ENCODE data around the gene COA5. TPM values are rescaled to one million over a fixed set of nuclear protein-coding genes. Genes with fewer than 3 reads are reported as not detected.

The COA5 gene
- polyA plus RNA-seq, 1 of the 3 experiments (the other 2 are of a cell fraction) = 40.3 TPM

GRCh38 chr2:98589489-98589888 lies 18.8 kb downstream of the COA5 start:
- no peaks in the 10 kb centered on the region for H3K27me3 ChIP-seq (ENCODE audit: insufficient read depth)
- H3K4me2 ChIP-seq = no peak overlapping the region
- no peak for DNase-seq
- H3K4me3 ChIP-seq (ENCODE audit: low read depth in 2 of 2, low read length in 1 of 2) = no peak overlapping the region
- no peak overlapping the region for H2AFZ ChIP-seq (ENCODE audit: low read depth)
- no peaks in the 10 kb centered on the region for H3F3A ChIP-seq (replicated peaks; ENCODE audit: insufficient read depth)
- H3K9ac ChIP-seq = no peak overlapping the region
- no peaks in the 10 kb centered on the region for H3K79me2 ChIP-seq (ENCODE audit: insufficient read depth)
- POLR2A ChIA-PET = no interaction called here
- H3K4me1 ChIP-seq (ENCODE audit: control insufficient read depth in 1 of 2, insufficient read depth in 2 of 2, low read depth in 1 of 2, low read length in 1 of 2) = no peaks in the 10 kb centered on the region
- WGBS (ENCODE audit: low lambda C conversion rate) = 94% methylated on average over 4 of the region's 4 CpGs
- H4K20me1 ChIP-seq (ENCODE audit: insufficient read depth) = no peaks in the 10 kb centered on the region
- TF ChIP-seq MAX (IDR thresholded peaks at IDR 0.05; ENCODE audit: low read depth) = no peak
- no peak for TF ChIP-seq SIN3A (IDR thresholded peaks at IDR 0.05; ENCODE audit: borderline replicate concordance, low read depth, low read length)
- no peak for TF ChIP-seq FOSL2 (IDR thresholded peaks at IDR 0.05; ENCODE audit: borderline replicate concordance, low read depth)
- no peak for TF ChIP-seq NRF1 (IDR thresholded peaks at IDR 0.05; ENCODE audit: low read depth, low read length)
- no peak for TF ChIP-seq RXRA (IDR thresholded peaks at IDR 0.05; ENCODE audit: borderline replicate concordance, low read depth)
- TF ChIP-seq FOXJ3 (CRISPR knock-in tag; IDR thresholded peaks at IDR 0.05) = no peak
- TF ChIP-seq EP300 (IDR thresholded peaks at IDR 0.05; ENCODE audit: borderline replicate concordance in 1 of 2, low read depth in 1 of 2, low read length in 1 of 2) = no peak
- no peak for TF ChIP-seq TEAD4 (IDR thresholded peaks at IDR 0.05; ENCODE audit: borderline replicate concordance, insufficient read depth)
- no peak for TF ChIP-seq ELF1 (IDR thresholded peaks at IDR 0.05)
- TF ChIP-seq RAD21 (IDR thresholded peaks at IDR 0.05; ENCODE audit: low read length) = no peak
- no peak for TF ChIP-seq YY1 (IDR thresholded peaks at IDR 0.05; ENCODE audit: low read depth)
- TF ChIP-seq GATA2 (CRISPR knock-in tag; IDR thresholded peaks at IDR 0.05) = no peak
- no peak for TF ChIP-seq SMC3 (IDR thresholded peaks at IDR 0.05; ENCODE audit: low read depth, low read length)
- no peak for TF ChIP-seq JUND (IDR thresholded peaks at IDR 0.05)
- no peak for TF ChIP-seq CHD2 (IDR thresholded peaks at IDR 0.05; ENCODE audit: low read length, partially characterized antibody)
- CTCF ChIA-PET = interaction anchor here (1.0 to 1.8 kb wide), 3 partner anchors 9 to 21 kb away, joined by 3 to 5 read pairs (median 4); no protein-coding TSS in a partner anchor
- no peak overlapping the region for H3K27ac ChIP-seq (ENCODE audit: low read depth in 2 of 2, low read length in 1 of 2)
- no peaks in the 10 kb centered on the region for H3K9me2 ChIP-seq
- H3K9me3 ChIP-seq = no peaks in the 10 kb centered on the region
- H3K36me3 ChIP-seq (replicated peaks in 1 of 2; ENCODE audit: control insufficient read depth in 1 of 2, insufficient read depth in 2 of 2, low read length in 1 of 2) = peaks cover 0 to 21% of the 10 kb centered on the region in 2 experiments

- Histone ChIP-seq H3K4me1 (ENCODE audit: control insufficient read depth in 1 of 2, insufficient read depth in 2 of 2, low read depth in 1 of 2, low read length in 1 of 2) (no peaks in the 10 kb centered on the region), H4K20me1 (ENCODE audit: insufficient read depth) (no peaks in the 10 kb centered on the region), H3K4me3 (ENCODE audit: low read depth in 2 of 2, low read length in 1 of 2) (no peak overlapping the region), H3K27ac (ENCODE audit: low read depth in 2 of 2, low read length in 1 of 2) (no peak overlapping the region), H3K4me2 (no peak overlapping the region), H3K79me2 (ENCODE audit: insufficient read depth) (no peaks in the 10 kb centered on the region), H3K36me3 (replicated peaks in 1 of 2; ENCODE audit: control insufficient read depth in 1 of 2, insufficient read depth in 2 of 2, low read length in 1 of 2) (peaks cover 0 to 24% of the 10 kb centered on the region in 2 experiments), H2AFZ (ENCODE audit: low read depth) (no peak overlapping the region), H3K9ac (no peak overlapping the region), H3K9me2 (no peaks in the 10 kb centered on the region), H3F3A (replicated peaks; ENCODE audit: insufficient read depth) (no peaks in the 10 kb centered on the region), H3K9me3 (no peaks in the 10 kb centered on the region), H3K27me3 (ENCODE audit: insufficient read depth) (no peaks in the 10 kb centered on the region)
- 75% methylated on average over 1 of the region's 4 CpGs for WGBS (ENCODE audit: low lambda C conversion rate)
- no peak for DNase-seq
- TF ChIP-seq RCOR1 (IDR thresholded peaks at IDR 0.05; ENCODE audit: low read length) = no peak
- no peak for TF ChIP-seq CHD2 (IDR thresholded peaks at IDR 0.05; ENCODE audit: low read length, partially characterized antibody)
- TF ChIP-seq TEAD4 (IDR thresholded peaks at IDR 0.05; ENCODE audit: borderline replicate concordance, insufficient read depth) = no peak
- TF ChIP-seq JUND (IDR thresholded peaks at IDR 0.05) = no peak
- no peak for TF ChIP-seq POLR2AphosphoS5 (IDR thresholded peaks at IDR 0.05; ENCODE audit: low read depth, low read length)
- no peak for TF ChIP-seq SMC3 (IDR thresholded peaks at IDR 0.05; ENCODE audit: low read depth, low read length)
- TF ChIP-seq MAX (IDR thresholded peaks at IDR 0.05; ENCODE audit: low read depth) = no peak
- no peak for TF ChIP-seq USF1 (IDR thresholded peaks at IDR 0.05; ENCODE audit: borderline replicate concordance, low read depth)
- TF ChIP-seq IRF3 (IDR thresholded peaks at IDR 0.05; ENCODE audit: low read depth, low read length) = no peak
- no peak for TF ChIP-seq FOXJ3 (CRISPR knock-in tag; IDR thresholded peaks at IDR 0.05)
- no peak for TF ChIP-seq ZBTB33 (IDR thresholded peaks at IDR 0.05; ENCODE audit: borderline replicate concordance, low read depth)
- TF ChIP-seq NRF1 (IDR thresholded peaks at IDR 0.05; ENCODE audit: low read depth, low read length) = no peak
- TF ChIP-seq MEF2A (IDR thresholded peaks at IDR 0.05; ENCODE audit: borderline replicate concordance, low read depth) = no peak
- TF ChIP-seq PBX3 (IDR thresholded peaks at IDR 0.05) = no peak
- CTCF ChIA-PET = interaction anchor here (1.0 to 1.8 kb wide), 3 partner anchors 9 to 20 kb away, joined by 3 to 5 read pairs (median 4); no protein-coding TSS in a partner anchor
- POLR2A ChIA-PET = no interaction called here
These were observed 19.4 kb downstream of the COA5 start for GRCh38 chr2:98588880-98589431.
